Colonic mucosa (tissue), 4 donors: ENCODE results near the gene TMEM35B. TPM values are rescaled to one million over a fixed set of nuclear protein-coding genes. Genes with fewer than 3 reads are reported as not detected.

ENCODE experiments used
- DNase-seq: peaks from one replicate; pipeline ENCODE4 v3.0.0-alpha.2; 2020
- H3K27ac ChIP-seq: fragments of 200-600 bp; one replicate; pipeline ENCODE4 v1.8.0; 2021
- H3K27me3 ChIP-seq: fragments of 200-600 bp; one replicate; pipeline ENCODE4 v1.8.0; 2021
- H3K36me3 ChIP-seq: fragments of 200-600 bp; one replicate; pipeline ENCODE4 v1.8.0; 2021
- H3K4me1 ChIP-seq: fragments of 200-600 bp; one replicate; pipeline ENCODE4 v1.8.0; 2021; ENCODE audit warnings: mild to moderate bottlenecking
- H3K4me3 ChIP-seq: fragments of 200-600 bp; one replicate; pipeline ENCODE4 v1.8.0; 2021
- H3K9ac ChIP-seq, 2 donors: one replicate each; pipeline ENCODE4 v1.7.0; 2013; ENCODE audit warnings: control low read depth in 2 of 2, low read depth in 2 of 2, low read length in 2 of 2
- H3K9me3 ChIP-seq: fragments of 200-600 bp; one replicate; pipeline ENCODE4 v1.8.0; 2021
- intact Hi-C: fragments of 100-400 bp; cut with DNase I; formaldehyde crosslinking; loops from one replicate; pipeline ENCODE4 v1.14.1; 2022
- total RNA-seq, 2 donors: library from RNA; stranded (reverse); fragmentation: NEBNext Ultra II Directional in 1 of 2; extraction: Animal tissue kit (Norgen Biotek cat#: 25700) in 1 of 2; gene quantifications; one replicate each; pipeline ENCODE4 v1.2.1, GENCODE V29; 2021
- TF ChIP-seq, protein P1 (sequence below): fragments of 200-600 bp; IDR thresholded peaks from one replicate; pipeline ENCODE4 v1.8.0; 2022; ENCODE audit warnings: antibody characterized with exemption, mild to moderate bottlenecking
- donor health status: healthy.
- donor health status: DM: no; HTN: no; CAD: no.
- donor health status: DM: no; HTN: no; CAD: no.

Gene TMEM35B
- total RNA-seq, 2 donors from 2014 or later = 14.6 to 19.3 TPM

- Histone ChIP-seq H3K9me3 (no peaks in the 10 kb centered on the region), H3K36me3 (no peaks in the 10 kb centered on the region), H3K27ac (no peak overlapping the region), H3K9ac (no peak overlapping the region), H3K4me3 (no peak overlapping the region), H3K27me3 (no peaks in the 10 kb centered on the region), H3K4me1 (no peaks in the 10 kb centered on the region)
- intact Hi-C loops = no loop called here
- no peak for DNase-seq
- TF ChIP-seq, protein P1, sequence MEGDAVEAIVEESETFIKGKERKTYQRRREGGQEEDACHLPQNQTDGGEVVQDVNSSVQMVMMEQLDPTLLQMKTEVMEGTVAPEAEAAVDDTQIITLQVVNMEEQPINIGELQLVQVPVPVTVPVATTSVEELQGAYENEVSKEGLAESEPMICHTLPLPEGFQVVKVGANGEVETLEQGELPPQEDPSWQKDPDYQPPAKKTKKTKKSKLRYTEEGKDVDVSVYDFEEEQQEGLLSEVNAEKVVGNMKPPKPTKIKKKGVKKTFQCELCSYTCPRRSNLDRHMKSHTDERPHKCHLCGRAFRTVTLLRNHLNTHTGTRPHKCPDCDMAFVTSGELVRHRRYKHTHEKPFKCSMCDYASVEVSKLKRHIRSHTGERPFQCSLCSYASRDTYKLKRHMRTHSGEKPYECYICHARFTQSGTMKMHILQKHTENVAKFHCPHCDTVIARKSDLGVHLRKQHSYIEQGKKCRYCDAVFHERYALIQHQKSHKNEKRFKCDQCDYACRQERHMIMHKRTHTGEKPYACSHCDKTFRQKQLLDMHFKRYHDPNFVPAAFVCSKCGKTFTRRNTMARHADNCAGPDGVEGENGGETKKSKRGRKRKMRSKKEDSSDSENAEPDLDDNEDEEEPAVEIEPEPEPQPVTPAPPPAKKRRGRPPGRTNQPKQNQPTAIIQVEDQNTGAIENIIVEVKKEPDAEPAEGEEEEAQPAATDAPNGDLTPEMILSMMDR = no peak
Measured at GRCh38 chr1:34977210-34977471, 8.0 kb downstream of the TMEM35B start.

DNA sequence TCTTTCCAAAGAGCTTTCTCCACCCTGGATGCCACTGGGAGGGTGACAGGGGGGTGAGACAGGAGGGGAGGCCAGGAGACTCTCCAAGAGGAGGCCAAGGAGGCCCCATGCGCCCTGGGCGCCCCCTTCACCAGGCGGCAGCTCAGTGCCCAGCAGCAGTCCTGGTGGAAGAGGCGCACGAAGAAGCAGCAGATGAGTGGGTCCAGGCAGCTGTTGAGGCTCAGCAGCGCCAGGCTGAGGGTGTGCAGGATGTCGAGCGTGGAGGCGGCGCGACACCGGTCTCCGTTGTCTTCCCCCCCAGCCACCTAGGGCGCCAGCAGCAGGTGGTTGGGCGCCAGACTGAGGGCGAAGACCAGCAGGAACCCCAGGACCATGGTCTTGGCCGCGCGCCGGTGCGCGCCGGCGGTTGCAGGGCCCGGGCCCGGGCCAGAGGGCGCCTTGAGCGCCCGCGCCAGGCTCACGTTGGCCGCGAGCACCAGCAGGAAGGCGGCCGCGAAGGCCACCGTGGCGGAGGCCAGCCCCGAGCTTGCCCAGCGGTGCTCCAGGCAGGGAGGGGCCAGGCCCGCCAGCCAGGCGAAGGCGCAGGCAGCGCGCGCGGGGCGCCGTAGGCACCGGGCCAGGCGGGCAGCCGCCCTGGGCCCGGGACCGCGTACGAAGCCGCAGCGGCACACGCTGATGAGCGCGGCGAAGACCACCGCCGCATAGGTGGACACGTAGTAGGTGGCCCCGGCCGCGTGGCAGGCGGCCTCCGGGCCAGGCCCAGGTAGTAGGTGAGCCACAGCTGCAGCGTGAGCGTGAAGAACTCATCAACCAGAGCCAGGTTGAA is 8.6 kb downstream of the TMEM35B start:
- Histone ChIP-seq H3K9me3 (no peaks in the 10 kb centered on the region), H3K27me3 (no peaks in the 10 kb centered on the region), H3K4me3 (no peak overlapping the region), H3K36me3 (no peaks in the 10 kb centered on the region), H3K9ac (no peak overlapping the region), H3K27ac (no peak overlapping the region), H3K4me1 (no peaks in the 10 kb centered on the region)
- no peak for DNase-seq
- intact Hi-C loops = no loop called here
- TF ChIP-seq, protein P1 = no peak

GRCh38 chr1:34975771-34976170 is 9.4 kb downstream of the TMEM35B start:
- intact Hi-C loops = no loop called here
- Histone ChIP-seq H3K4me3 (no peak overlapping the region), H3K9me3 (no peaks in the 10 kb centered on the region), H3K27me3 (no peaks in the 10 kb centered on the region), H3K27ac (no peak overlapping the region), H3K9ac (no peak overlapping the region), H3K36me3 (no peaks in the 10 kb centered on the region), H3K4me1 (no peaks in the 10 kb centered on the region)
- TF ChIP-seq, protein P1 = no peak
- DNase-seq = no peak

DNA sequence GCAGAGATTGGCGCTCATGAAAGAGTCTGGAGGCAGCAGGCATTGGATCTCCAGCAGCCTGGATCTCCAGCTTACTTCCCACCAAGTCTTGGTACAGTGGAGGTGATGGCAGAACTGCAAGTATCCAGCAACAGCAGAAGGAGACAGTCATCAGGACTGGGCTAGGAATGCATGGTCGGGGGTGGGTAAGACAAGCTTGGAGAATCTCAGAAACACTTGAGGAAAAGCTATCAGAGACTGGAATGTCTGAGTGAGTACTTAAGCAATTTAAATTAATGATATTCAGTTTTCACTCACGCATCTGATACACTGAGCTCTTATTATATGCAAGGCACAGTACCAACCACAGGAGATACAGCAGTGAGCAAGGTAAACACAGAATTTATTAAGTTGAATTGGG is 9.8 kb downstream of the TMEM35B start:
- no peaks in the 10 kb centered on the region for H3K36me3 ChIP-seq
- H3K9me3 ChIP-seq = no peaks in the 10 kb centered on the region
- intact Hi-C loops = no loop called here
- H3K4me3 ChIP-seq = no peak overlapping the region
- no peak overlapping the region for H3K9ac ChIP-seq
- no peak for DNase-seq
- no peak overlapping the region for H3K27ac ChIP-seq
- TF ChIP-seq, protein P1 = no peak
- H3K4me1 ChIP-seq = no peaks in the 10 kb centered on the region
- H3K27me3 ChIP-seq = no peaks in the 10 kb centered on the region

DNA sequence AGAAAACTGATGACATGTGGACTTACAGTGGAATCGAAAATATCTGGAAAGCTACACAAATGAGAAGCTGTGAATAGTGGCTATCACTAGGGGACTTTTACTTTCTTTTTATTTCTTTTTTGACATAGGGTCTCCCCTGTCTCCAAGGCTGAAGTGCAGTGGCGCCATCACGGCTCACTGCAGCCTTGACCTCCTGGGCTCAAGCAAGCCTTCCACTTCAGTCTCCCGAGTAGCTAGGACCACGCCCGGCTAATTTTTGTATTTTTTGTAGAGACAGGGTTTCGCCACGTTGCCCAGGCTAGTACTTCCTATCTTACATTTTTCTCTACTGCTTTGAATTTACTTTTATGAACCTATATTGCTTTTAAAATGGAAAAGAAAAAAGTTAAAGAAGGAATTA is 10.5 kb downstream of the TMEM35B start:
- TF ChIP-seq, protein P1 = no peak

More for the DNA sequence above, 10.5 kb downstream of the TMEM35B start:
- Histone ChIP-seq H3K27me3 (no peaks in the 10 kb centered on the region), H3K9ac (no peak overlapping the region), H3K9me3 (no peaks in the 10 kb centered on the region), H3K4me3 (no peak overlapping the region), H3K36me3 (no peaks in the 10 kb centered on the region), H3K4me1 (no peaks in the 10 kb centered on the region), H3K27ac (no peak overlapping the region)
- DNase-seq = no peak
- intact Hi-C loops = no loop called here
